Caco-2 (cell line): Measurements from ENCODE around the gene SLC11A1. TPM values are rescaled to one million over a fixed set of nuclear protein-coding genes. Genes with fewer than 3 reads are reported as not detected.

ENCODE experiments used
- BruUV-seq: library from RNA; stranded (reverse); fragments of 400-500 nt; replicated peaks from 2 replicates; lab custom pipeline; 2021; lab: Mats Ljungman, UMichigan
- CTCF ChIA-PET: fragments of 300-600 bp; sonication (Branson Sonifier 250); formaldehyde crosslinking; loops from one replicate; lab custom pipeline; 2022; ENCODE audit warnings: antibody characterized with exemption; lab: Charles Lee
- POLR2A ChIA-PET: fragments of 300-600 bp; sonication (Branson Sonifier 250); formaldehyde crosslinking; loops from one replicate; lab custom pipeline; 2022; ENCODE audit warnings: antibody characterized with exemption; lab: Charles Lee
- DNase-seq, 2 experiments: peaks; one replicate each; pipeline versions ENCODE4 v3.0.0 to v3.0.0-alpha.2; 2020 to 2022
- H3K27me3 ChIP-seq: replicated peaks from 2 replicates; pipeline ENCODE4 v1.6.0; 2011; ENCODE audit warnings: low read length; ENCODE audit not compliant: control insufficient read depth, insufficient read depth
- H3K36me3 ChIP-seq: 2 replicates; pipeline ENCODE4 v1.5.1; 2011; ENCODE audit warnings: low read length; ENCODE audit not compliant: control insufficient read depth, insufficient read depth
- H3K4me1 ChIP-seq: fragments of 250-450 bp; sonication (Bioruptor Pico); 2 replicates; pipeline ENCODE4 v1.5.1; 2020; ENCODE audit warnings: mild to moderate bottlenecking
- H3K4me3 ChIP-seq: 2 replicates; pipeline ENCODE4 v1.5.1; 2011; ENCODE audit warnings: low read depth, mild to moderate bottlenecking, control low read depth, low read length
- H3K9me3 ChIP-seq: fragments of 250-450 bp; sonication (Bioruptor Pico); 2 replicates; pipeline ENCODE4 v1.5.1; 2020; ENCODE audit warnings: mild to moderate bottlenecking, moderate library complexity
- H3K27ac Mint-ChIP-seq: one replicate; pipeline ENCODE4 v1.8.0; 2022; ENCODE audit warnings: mixed read lengths; ENCODE audit not compliant: unreplicated experiment
- H3K27me3 Mint-ChIP-seq: one replicate; pipeline ENCODE4 v1.8.0; 2022; ENCODE audit warnings: mixed read lengths; ENCODE audit not compliant: insufficient read depth, unreplicated experiment
- H3K36me3 Mint-ChIP-seq: one replicate; pipeline ENCODE4 v1.8.0; 2022; ENCODE audit warnings: mild to moderate bottlenecking, mixed read lengths; ENCODE audit not compliant: insufficient read depth, unreplicated experiment
- H3K4me1 Mint-ChIP-seq: one replicate; pipeline ENCODE4 v1.8.0; 2022; ENCODE audit warnings: low read depth, mixed read lengths; ENCODE audit not compliant: unreplicated experiment
- H3K4me3 Mint-ChIP-seq: one replicate; pipeline ENCODE4 v1.8.0; 2022; ENCODE audit warnings: mild to moderate bottlenecking, moderate library complexity, mixed read lengths; ENCODE audit not compliant: unreplicated experiment
- H3K9me3 Mint-ChIP-seq: one replicate; pipeline ENCODE4 v1.8.0; 2022; ENCODE audit warnings: mixed read lengths; ENCODE audit not compliant: unreplicated experiment
- CTCF ChIP-seq, 2 experiments: fragments of 200-600 bp in 1 of 2; IDR thresholded peaks; 1 replicate in 1 of 2; 2 replicates in 1 of 2; pipeline versions ENCODE4 v1.5.1 to v1.8.0; 2011 to 2022; ENCODE audit warnings: antibody characterized with exemption in 1 of 2, control low read depth in 1 of 2, inconsistent platforms in 1 of 2, low read depth in 1 of 2, low read length in 1 of 2, mild to moderate bottlenecking in 1 of 2, moderate library complexity in 1 of 2; ENCODE audit not compliant: insufficient read depth in 1 of 2, severe bottlenecking in 1 of 2, unreplicated experiment in 1 of 2
- intact Hi-C: fragments of 100-400 bp; cut with micrococcal nuclease; formaldehyde crosslinking; loops from one replicate; pipeline ENCODE4 v1.10.0; 2022; ENCODE audit not compliant: unreplicated experiment
- total RNA-seq: library from RNA; stranded (reverse); gene quantifications from 2 replicates; pipeline ENCODE4 v1.2.3, GENCODE V29; 2022

The SLC11A1 gene
- total RNA-seq, 1 experiment from 2014 or later: 0.32 TPM

- BruUV-seq: no TSS peak
- POLR2A ChIA-PET: interaction anchor here (0.6 to 1.7 kb wide), 13 partner anchors 11 to 241 kb away, joined by 3 to 12 read pairs (median 4); partner anchors contain the start of genes BCS1L, CTDSP1 and ZNF142
- DNase-seq: no peak
- H3K4me3 ChIP-seq: no peak overlapping the region
- CTCF ChIA-PET: interaction anchor here (0.9 to 2.0 kb wide), 8 partner anchors 11 to 148 kb away, joined by 3 to 17 read pairs (median 6); partner anchors contain the start of genes AAMP and PNKD
- intact Hi-C loops: no loop called here
- TF ChIP-seq CTCF (IDR thresholded peaks at IDR 0.05; ENCODE audit: insufficient read depth in 1 of 2, low read depth in 1 of 2, low read length in 1 of 2, severe bottlenecking in 1 of 2, unreplicated experiment in 1 of 2): no peak
- no peaks in the 10 kb centered on the region for H3K27me3 ChIP-seq
- peaks cover 42% of the 10 kb centered on the region for H3K4me1 ChIP-seq
- Mint-ChIP-seq H3K4me1 (peaks cover 33% of the 10 kb centered on the region), H3K36me3 (peaks cover 23% of the 10 kb centered on the region), H3K27me3 (no peaks in the 10 kb centered on the region), H3K9me3 (no peaks in the 10 kb centered on the region), H3K27ac (peak overlapping the region; percentile 88), H3K4me3 (peak overlapping the region; percentile 90)
- peaks cover 6% of the 10 kb centered on the region for H3K36me3 ChIP-seq
- no peaks in the 10 kb centered on the region for H3K9me3 ChIP-seq
Observed at GRCh38 chr2:218418321-218418716, 36.2 kb downstream of the SLC11A1 start.

GRCh38 chr2:218418717-218419458 is 36.8 kb downstream of the SLC11A1 start, which contains the start of gene VIL1:
Gene VIL1 (plus strand): TSS chr2:218419123. CDS start chr2:218423779, 4,656 bp downstream.
- no peaks in the 10 kb centered on the region for H3K27me3 ChIP-seq
- Mint-ChIP-seq H3K27ac (peak within 1 kb of the TSS; percentile 88), H3K4me1 (peaks cover 33% of the 10 kb centered on the region), H3K9me3 (no peaks in the 10 kb centered on the region), H3K27me3 (no peaks in the 10 kb centered on the region), H3K36me3 (peaks cover 27% of the 10 kb centered on the region), H3K4me3 (peak within 1 kb of the TSS; percentile 90)
- no peak for TF ChIP-seq CTCF (IDR thresholded peaks at IDR 0.05; ENCODE audit: insufficient read depth in 1 of 2, low read depth in 1 of 2, low read length in 1 of 2, severe bottlenecking in 1 of 2, unreplicated experiment in 1 of 2)
- ChIA-PET POLR2A (interaction anchor here (0.6 to 1.7 kb wide), 15 partner anchors 10 to 241 kb away, joined by 3 to 12 read pairs (median 4); partner anchors contain the start of genes BCS1L, CTDSP1 and ZNF142), CTCF (interaction anchor here (0.6 to 2.0 kb wide), 9 partner anchors 12 to 189 kb away, joined by 3 to 17 read pairs (median 6); partner anchors contain the start of genes AAMP and PNKD)
- no TSS peak for BruUV-seq
- no peaks in the 10 kb centered on the region for H3K9me3 ChIP-seq
- H3K4me1 ChIP-seq: peaks cover 42% of the 10 kb centered on the region
- intact Hi-C loops: loop anchor here (1.0 kb wide), 2 partner anchors 13 to 25 kb away; no protein-coding TSS in a partner anchor
- peaks cover 6% of the 10 kb centered on the region for H3K36me3 ChIP-seq
- peak; percentile 95 to 98 for DNase-seq
- H3K4me3 ChIP-seq: peak within 1 kb of the TSS; percentile 93

- H3K36me3 Mint-ChIP-seq: peaks cover 35% of the 10 kb centered on the region
- H3K9me3 ChIP-seq: no peaks in the 10 kb centered on the region
- ChIA-PET POLR2A (interaction anchor here (1.2 to 1.7 kb wide), 4 partner anchors 11 to 42 kb away, joined by 3 to 10 read pairs (median 4); partner anchors contain the start of gene CTDSP1), CTCF (interaction anchor here (1.1 to 2.0 kb wide), 4 partner anchors 11 to 24 kb away, joined by 3 to 17 read pairs (median 10); no protein-coding TSS in a partner anchor)
- H3K4me1 ChIP-seq: peaks cover 42% of the 10 kb centered on the region
- peaks cover 33% of the 10 kb centered on the region for H3K4me1 Mint-ChIP-seq
- peaks cover 8% of the 10 kb centered on the region for H3K36me3 ChIP-seq
- DNase-seq: peak; percentile 46 to 70
- H3K4me3 Mint-ChIP-seq: peak overlapping the region; percentile 90
- BruUV-seq: no TSS peak
- peak overlapping the region; percentile 88 for H3K27ac Mint-ChIP-seq
- no peaks in the 10 kb centered on the region for H3K27me3 ChIP-seq
- no peaks in the 10 kb centered on the region for H3K27me3 Mint-ChIP-seq
- H3K9me3 Mint-ChIP-seq: no peaks in the 10 kb centered on the region
- H3K4me3 ChIP-seq: peak overlapping the region; percentile 93
- intact Hi-C loops: loop anchor here (1.0 kb wide), 2 partner anchors 13 to 25 kb away; no protein-coding TSS in a partner anchor
- TF ChIP-seq CTCF (IDR thresholded peaks at IDR 0.05; ENCODE audit: insufficient read depth in 1 of 2, low read depth in 1 of 2, low read length in 1 of 2, severe bottlenecking in 1 of 2, unreplicated experiment in 1 of 2): no peak
Observed at GRCh38 chr2:218419630-218420216, 37.6 kb downstream of the SLC11A1 start.
